Measurements from ENCODE around the gene TXNDC5. TPM values are rescaled to one million over a fixed set of nuclear protein-coding genes. Genes with fewer than 3 reads are reported as not detected.

The TXNDC5 gene
- total and polyA plus RNA-seq, 2 of the 13 experiments (the other 11 are each of a cell fraction or from before 2014, with no cell fraction given), result 287 to 578 TPM

GRCh38 chr6:7899889-7900213 is 10.7 kb downstream of the TXNDC5 start:
- Histone ChIP-seq H3K9ac (ENCODE audit: insufficient read depth, low read depth, low read length) (no peak overlapping the region), H3K27me3 (ENCODE audit: control insufficient read depth in 1 of 2, insufficient read depth in 2 of 2, low read length in 2 of 2) (no peaks in the 10 kb centered on the region), H3K4me3 (replicated peaks in 1 of 3; ENCODE audit: insufficient read depth in 1 of 3, low read depth in 2 of 3, low read length in 3 of 3) (no peak overlapping the region), H3K79me2 (ENCODE audit: insufficient read depth, low read length) (peaks cover 21% of the 10 kb centered on the region), H3K9me3 (ENCODE audit: low read length) (no peaks in the 10 kb centered on the region), H3K4me1 (ENCODE audit: insufficient read depth, low read length) (peaks cover 25% of the 10 kb centered on the region), H3K27ac (ENCODE audit: extremely low read length, insufficient read depth, low read length) (no peak overlapping the region), H3K36me3 (replicated peaks in 1 of 2; ENCODE audit: control insufficient read depth in 1 of 2, insufficient read depth in 2 of 2, low read length in 2 of 2) (peaks cover 73 to 98% of the 10 kb centered on the region in 2 experiments), H2AFZ (ENCODE audit: low read length) (no peak overlapping the region), H3K4me2 (ENCODE audit: low read depth, low read length) (no peak overlapping the region), H4K20me1 (ENCODE audit: insufficient read depth, low read length) (peaks cover 25% of the 10 kb centered on the region)
- DNase-seq (ENCODE audit: low spot score), result no peak
- FAIRE-seq, result peak; percentile 26
- peak; percentile 13; the same call in 2 of the 3 replicates for ATAC-seq
- in situ Hi-C loops (cut with HindIII; ENCODE audit: extremely low pct_ligation_motif_present, low pct_unique_long_range_greater_than_20kb), result loop anchor here (5.0 kb wide), 1 partner anchor 92 kb away; no protein-coding TSS in a partner anchor
- POLR2A ChIA-PET, result interaction anchor here (1.0 to 2.1 kb wide), 2 partner anchors 10 kb away, joined by 5 to 15 read pairs; no protein-coding TSS in a partner anchor
- WGBS (ENCODE audit: low lambda C conversion rate), result 71% methylated on average over 4 of the region's 4 CpGs
- TF ChIP-seq ARID3A (IDR thresholded peaks at IDR 0.05; ENCODE audit: low read depth, low read length), result no peak
- peak; percentile 52 for TF ChIP-seq RBM22 (optimal IDR thresholded peaks at IDR 0.05; ENCODE audit: low read length)
- no peak for TF ChIP-seq TGIF2 (CRISPR knock-in tag; IDR thresholded peaks at IDR 0.05)
- TF ChIP-seq YY1 (IDR thresholded peaks at IDR 0.05; ENCODE audit: insufficient read depth, insufficient replicate concordance, low read depth, low read length), result no peak
- no peak for TF ChIP-seq ETV6 (CRISPR knock-in tag; conservative IDR thresholded peaks at IDR 0.05)
- TF ChIP-seq CREB3 (CRISPR knock-in tag; IDR thresholded peaks at IDR 0.05), result no peak
- no peak for TF ChIP-seq ZNF552 (CRISPR knock-in tag; IDR thresholded peaks at IDR 0.05; ENCODE audit: borderline replicate concordance)
- TF ChIP-seq KLF9 (CRISPR knock-in tag; IDR thresholded peaks at IDR 0.05; ENCODE audit: low read depth), result no peak
- no peak for TF ChIP-seq ZSCAN22 (CRISPR knock-in tag; IDR thresholded peaks at IDR 0.05)
- TF ChIP-seq POLR2AphosphoS2 (IDR thresholded peaks at IDR 0.05; ENCODE audit: low read depth, low read length), result 0 out of 2 replicates have a peak, but pooled peaks have one; percentile 19
- intact Hi-C loops (cut with micrococcal nuclease; ENCODE audit: unreplicated experiment), result loop anchor here (1.0 to 5.0 kb wide), 3 partner anchors 92 to 178 kb away; no protein-coding TSS in a partner anchor
- CTCF ChIA-PET (ENCODE audit: low intra/inter-chr PET ratio, low total read pairs), result interaction anchor here (1.7 to 2.8 kb wide), 2 partner anchors 92 to 107 kb away, joined by 15 to 19 read pairs; no protein-coding TSS in a partner anchor
- BruUV-seq (replicated peaks), result no TSS peak

Data from HepG2 (cell line).